22Rv1 (cell line): ENCODE data around the gene MEOX2.
A peak's percentile ranks its signal among the peaks of the same experiment; 100 is the strongest.

Experiments used
- H3K27ac ChIP-seq: fragments of 450-650 bp; 2 replicates; pipeline ENCODE4 v1.5.1; 2017
- ZFX ChIP-seq: fragments of 450-650 bp; IDR thresholded peaks from 2 replicates; pipeline ENCODE4 v1.6.1; 2017; ENCODE audit warnings: antibody characterized with exemption, borderline replicate concordance
- TF ChIP-seq, protein P1 (sequence below): fragments of 450-650 bp; IDR thresholded peaks from 2 replicates; pipeline ENCODE4 v1.5.1; 2017; ENCODE audit warnings: mild to moderate bottlenecking

Gene MEOX2

DNA sequence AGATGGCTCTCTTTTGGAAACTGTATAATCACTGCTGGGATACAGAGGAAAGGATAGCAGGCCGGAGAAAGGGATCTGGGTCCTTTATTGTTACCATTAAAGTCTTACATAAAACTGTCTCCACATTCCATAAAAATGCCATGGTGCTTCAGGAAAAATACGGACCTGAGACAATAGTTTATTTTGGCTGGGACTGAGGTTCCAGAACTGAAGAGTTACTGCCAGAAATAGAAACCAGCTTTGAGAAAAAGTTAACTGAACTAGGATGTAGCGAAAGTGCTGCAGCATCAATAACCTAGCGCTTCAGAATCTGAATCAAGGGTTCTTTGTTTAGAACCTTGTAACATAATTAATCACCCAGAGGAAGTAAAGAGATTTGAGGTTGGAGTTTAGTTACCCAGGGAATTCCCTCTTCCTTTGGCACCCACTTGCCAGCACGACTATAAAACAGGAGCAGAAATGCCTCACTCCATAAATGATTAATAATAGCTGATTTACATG, 38.0 kb downstream of the MEOX2 start:
- TF ChIP-seq ZFX = no peak
- TF ChIP-seq, protein P1, sequence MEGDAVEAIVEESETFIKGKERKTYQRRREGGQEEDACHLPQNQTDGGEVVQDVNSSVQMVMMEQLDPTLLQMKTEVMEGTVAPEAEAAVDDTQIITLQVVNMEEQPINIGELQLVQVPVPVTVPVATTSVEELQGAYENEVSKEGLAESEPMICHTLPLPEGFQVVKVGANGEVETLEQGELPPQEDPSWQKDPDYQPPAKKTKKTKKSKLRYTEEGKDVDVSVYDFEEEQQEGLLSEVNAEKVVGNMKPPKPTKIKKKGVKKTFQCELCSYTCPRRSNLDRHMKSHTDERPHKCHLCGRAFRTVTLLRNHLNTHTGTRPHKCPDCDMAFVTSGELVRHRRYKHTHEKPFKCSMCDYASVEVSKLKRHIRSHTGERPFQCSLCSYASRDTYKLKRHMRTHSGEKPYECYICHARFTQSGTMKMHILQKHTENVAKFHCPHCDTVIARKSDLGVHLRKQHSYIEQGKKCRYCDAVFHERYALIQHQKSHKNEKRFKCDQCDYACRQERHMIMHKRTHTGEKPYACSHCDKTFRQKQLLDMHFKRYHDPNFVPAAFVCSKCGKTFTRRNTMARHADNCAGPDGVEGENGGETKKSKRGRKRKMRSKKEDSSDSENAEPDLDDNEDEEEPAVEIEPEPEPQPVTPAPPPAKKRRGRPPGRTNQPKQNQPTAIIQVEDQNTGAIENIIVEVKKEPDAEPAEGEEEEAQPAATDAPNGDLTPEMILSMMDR = no peak
- H3K27ac ChIP-seq = no peak overlapping the region

- H3K27ac ChIP-seq = no peak overlapping the region
- no peak for TF ChIP-seq ZFX
- TF ChIP-seq, protein P1 = no peak
Measured at GRCh38 chr7:15647309-15647708, 39.2 kb downstream of the MEOX2 start.

DNA sequence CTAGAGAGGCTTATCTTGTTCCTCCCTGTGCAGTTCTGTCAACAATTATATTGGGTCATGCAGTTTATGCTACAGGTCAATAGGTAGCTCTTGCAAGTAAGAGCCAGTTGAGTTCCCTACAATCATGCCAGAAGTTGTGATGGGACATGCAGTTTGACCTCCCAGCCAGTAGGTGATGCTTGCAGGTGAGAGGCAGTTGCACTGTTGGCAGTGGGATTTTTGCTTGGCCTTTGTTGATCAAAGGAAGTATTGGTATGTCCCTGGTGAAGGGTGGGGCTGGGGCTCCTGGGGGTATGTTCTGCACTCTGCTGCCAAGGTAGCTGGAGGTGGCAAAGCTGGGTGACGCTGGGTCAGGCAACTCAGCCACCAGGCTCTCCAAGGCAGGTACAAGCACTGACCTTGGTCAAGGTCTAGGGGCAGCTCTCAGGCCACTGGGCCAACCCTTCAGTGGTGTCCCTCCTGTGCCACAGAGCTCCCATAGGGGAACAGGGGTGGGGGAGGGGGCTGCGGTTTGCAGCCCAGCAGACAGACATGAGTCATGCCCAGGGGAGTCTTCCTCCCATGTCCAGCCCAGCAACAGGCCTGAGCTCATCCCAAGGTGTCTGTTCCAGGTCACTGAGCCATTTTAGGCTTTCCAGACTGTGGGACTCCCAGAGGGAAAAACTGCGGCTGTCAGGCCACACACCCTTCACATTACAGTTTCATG, 43.3 kb downstream of the MEOX2 start:
- TF ChIP-seq, protein P1 = peak; percentile 19; the same call in 1 of the 2 replicates
- no peak for TF ChIP-seq ZFX
- H3K27ac ChIP-seq = no peak overlapping the region

GRCh38 chr7:15628876-15629275, 57.6 kb downstream of the MEOX2 start:
- TF ChIP-seq, protein P1 = no peak
- no peak for TF ChIP-seq ZFX
- no peak overlapping the region for H3K27ac ChIP-seq

- no peak overlapping the region for H3K27ac ChIP-seq
- no peak for TF ChIP-seq ZFX
- TF ChIP-seq, protein P1 = no peak
Measured at GRCh38 chr7:15626041-15626440, 60.4 kb downstream of the MEOX2 start.

- TF ChIP-seq, protein P1 = no peak
- no peak for TF ChIP-seq ZFX
- no peak overlapping the region for H3K27ac ChIP-seq
Measured at GRCh38 chr7:15625466-15625865, 61.0 kb downstream of the MEOX2 start.

DNA sequence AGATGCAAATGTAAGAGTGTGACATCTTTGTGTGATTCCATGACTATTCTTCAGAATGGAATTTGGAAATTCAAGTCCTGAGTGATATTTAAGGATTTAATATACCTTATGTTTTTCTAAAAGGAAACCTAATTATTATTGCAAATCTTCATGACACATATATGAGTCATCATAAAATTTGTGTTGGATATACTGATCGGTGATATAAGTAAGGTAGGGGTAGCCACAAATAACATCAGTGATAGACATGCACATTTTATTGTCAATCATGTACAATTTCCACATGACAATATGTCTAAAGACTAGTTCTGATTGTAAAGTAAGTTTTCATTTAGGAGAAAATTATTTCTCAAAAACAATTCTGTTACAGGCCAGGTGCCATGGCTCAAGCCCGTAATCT, 65.0 kb downstream of the MEOX2 start:
- TF ChIP-seq, protein P1 = no peak
- no peak for TF ChIP-seq ZFX
- H3K27ac ChIP-seq = no peak overlapping the region
